Activated CD8-positive, alpha-beta memory T cell treated with anti-CD3 and anti-CD28 coated beads, Interleukin-2, amount 50 U/mL, for 1 hour (primary cell): ENCODE data around the gene ARHGEF35.
"Not testable (repeated sequence)": the region's sequence is repeated elsewhere in the genome, so short reads cannot be mapped to it uniquely, and the experiment has no call there.

Experiments used
- DNase-seq: peaks from one replicate; pipeline ENCODE4 v3.0.0-alpha.2; 2020; ENCODE audit errors: extremely low read depth

The ARHGEF35 gene

DNA sequence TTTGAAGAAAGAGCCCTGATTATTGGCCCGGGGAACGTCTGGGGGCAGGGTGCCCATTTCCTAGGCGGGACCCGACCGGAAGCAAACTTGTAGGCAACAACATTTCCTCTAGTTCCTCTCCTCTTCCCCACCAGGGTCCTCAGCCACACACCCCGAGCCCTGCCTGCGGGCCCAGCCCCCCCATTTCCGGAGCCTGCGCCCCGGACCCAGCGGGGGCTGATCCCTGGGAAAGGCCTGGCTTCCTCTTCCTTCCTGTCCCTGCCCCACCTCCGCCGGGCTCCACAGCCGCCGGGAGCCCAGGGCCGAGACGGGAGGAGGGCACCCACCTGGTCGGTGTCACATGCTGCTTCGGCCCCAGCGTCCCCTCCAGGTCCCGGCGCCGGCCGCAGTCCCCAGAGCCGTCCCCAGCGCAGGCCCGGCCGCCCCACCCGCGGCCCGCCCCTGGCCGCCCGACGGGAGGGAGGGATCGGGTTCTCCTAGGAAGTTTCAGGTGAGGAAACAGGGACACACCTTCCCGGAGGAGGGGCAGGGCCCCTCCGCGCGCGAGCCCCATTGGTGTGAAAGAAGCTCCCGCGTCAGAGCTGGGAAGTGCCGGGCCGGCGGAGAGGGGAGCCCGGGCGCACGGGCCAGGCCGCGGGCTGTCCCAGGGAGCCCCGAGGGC, at the start of gene ARHGEF35:
TSS of gene ARHGEF35 (minus strand) at position 622 of the 661 bp plus-strand sequence. CDS start 7,450 bp downstream, outside the sequence.
- DNase-seq, result not testable (repeated sequence)

DNA sequence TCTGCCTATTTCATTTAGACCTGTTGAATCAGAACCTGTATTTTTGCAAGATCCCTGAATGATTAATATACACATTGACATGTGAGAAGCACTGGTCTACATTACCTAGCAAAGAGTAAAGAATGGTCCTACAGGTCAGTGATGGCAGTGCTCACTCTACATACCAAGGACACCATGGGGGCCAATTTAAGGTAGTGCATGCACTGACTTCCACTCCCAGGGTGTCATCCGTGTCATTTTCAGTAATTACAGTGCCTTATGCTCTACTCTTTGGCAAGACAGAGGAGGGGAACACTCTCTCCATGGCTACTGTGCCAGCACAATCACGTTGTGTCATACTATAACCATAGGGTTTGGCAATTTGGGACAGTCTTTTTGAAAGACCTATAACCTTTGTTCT, 49.7 kb upstream of the ARHGEF35 start:
- not testable (repeated sequence) for DNase-seq

DNA sequence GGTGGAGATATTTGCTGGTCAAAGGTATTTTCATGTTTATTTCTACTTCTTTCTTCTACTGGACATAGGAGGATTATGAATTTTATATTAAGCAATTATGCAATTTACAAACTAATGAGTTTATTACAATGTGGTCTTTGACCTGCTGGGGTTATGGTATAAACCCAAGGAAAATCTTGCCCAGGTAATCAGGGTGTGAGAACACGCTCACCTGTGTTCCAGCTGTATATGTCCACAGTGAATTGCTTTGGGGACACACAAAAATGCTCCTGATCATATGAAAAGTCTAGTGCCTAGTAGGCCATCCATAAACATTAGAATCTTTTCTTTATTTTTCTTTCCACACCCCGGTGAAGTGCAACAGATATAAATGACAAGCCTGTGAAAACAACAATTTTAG, 43.7 kb upstream of the ARHGEF35 start, which contains the start of gene OR2A42:
TSS of gene OR2A42 (minus strand) at position 241 of the 400 bp plus-strand sequence. CDS start 6,762 bp downstream, outside the sequence.
- DNase-seq, result not testable (repeated sequence)

DNA sequence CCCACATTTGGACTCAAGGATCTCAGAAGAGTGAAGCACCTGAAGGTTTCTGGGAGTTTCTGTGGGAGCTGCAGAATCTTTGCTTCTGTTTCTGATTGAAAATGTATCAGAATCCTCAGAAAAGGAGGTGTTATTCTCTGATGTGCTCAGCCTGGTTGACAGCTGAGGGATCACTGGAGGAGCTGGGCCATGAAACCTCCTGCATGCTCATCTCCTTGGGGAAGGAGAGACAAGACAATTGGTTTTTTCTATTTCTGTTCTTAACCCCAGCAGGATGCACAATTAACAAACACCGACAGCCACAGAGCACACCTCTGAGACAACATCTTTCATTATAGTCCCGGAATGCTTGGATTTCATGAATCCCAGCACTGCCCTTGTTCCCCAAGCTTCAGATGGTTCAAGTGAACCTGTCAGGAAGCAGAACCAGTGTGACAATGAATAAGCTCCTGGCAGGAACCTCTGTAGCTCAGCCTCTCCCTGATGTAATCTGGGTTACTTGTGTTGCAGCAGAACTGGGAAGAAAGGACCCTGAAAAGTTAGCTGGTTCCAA, 43.0 kb upstream of the ARHGEF35 start:
- DNase-seq, result not testable (repeated sequence)

DNA sequence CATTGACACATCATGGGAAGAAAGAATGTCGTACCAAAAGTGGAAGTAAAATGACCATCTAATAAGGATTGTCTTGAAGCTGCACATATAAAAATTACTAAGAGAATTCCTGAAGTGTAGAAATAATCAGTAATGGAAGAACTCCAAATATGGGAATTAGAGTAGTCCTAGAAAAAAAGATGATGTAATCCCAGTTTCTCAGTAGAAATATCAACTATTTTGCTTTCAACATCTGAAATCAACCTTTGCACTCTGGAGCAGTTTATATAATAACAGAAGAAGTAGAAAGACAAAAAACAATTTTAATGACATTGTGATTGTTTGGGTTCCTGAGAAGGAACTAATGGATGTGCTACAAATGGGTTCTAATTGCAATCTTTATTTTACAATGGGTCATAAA, 37.4 kb upstream of the ARHGEF35 start:
- DNase-seq, result not testable (repeated sequence)

DNA sequence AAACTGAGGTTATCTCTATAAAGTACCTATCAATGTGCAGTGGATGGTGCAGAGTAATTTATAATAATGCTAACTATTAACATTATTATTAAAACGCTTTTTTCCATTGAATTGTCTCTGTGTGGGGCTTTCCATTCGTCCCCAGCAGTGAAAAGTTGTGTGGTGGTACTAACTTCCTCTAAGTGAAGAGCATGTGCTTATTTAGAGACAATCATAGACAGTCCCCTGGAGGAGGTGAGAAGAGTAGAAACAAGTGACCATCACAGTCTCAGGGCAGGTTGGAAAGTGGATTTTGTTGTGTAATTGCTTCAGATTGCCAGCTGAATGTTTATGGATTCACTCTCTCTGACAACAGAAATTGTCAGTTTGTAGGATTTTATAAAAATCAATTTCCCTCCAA, 35.4 kb upstream of the ARHGEF35 start:
- DNase-seq, result not testable (repeated sequence)

DNA sequence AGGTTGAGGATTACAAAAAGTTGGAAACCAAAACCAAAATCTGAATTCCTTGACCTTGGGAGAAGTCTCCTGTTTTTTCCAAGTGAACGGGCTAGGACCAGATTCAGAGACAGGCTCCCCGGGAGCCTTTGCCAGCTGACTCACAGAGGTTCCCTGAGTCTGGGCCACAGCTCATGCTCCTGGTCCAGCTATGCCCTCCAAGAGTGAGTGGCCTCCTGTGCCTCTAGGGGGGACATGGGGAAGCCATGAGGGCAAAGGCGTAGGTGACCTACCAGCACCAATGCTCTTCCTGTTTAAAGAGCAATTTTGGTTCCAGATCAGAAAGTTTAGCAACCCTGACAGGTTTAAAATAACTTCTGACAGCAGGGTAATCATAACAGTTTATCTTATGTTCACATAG, 33.2 kb upstream of the ARHGEF35 start:
- not testable (repeated sequence) for DNase-seq

DNA sequence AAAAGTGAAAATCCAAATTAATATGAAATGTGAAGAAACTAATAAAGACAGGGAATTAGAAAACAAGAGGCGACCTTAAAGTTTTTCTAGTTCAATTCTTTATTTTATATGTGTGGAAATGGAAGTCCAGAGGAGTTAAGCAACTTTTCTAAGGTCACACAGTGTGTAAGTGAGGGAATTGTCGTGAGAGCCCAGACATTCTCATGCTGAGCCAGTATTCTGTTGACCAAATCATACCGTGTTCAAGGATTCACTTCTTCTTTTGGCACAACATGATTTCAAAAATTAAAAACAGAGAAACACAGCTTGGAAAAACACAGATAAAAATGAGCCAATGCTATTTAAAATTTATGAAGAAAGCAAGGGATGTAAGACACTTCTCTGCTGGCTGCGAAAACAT, 31.2 kb upstream of the ARHGEF35 start:
- DNase-seq, result not testable (repeated sequence)

DNA sequence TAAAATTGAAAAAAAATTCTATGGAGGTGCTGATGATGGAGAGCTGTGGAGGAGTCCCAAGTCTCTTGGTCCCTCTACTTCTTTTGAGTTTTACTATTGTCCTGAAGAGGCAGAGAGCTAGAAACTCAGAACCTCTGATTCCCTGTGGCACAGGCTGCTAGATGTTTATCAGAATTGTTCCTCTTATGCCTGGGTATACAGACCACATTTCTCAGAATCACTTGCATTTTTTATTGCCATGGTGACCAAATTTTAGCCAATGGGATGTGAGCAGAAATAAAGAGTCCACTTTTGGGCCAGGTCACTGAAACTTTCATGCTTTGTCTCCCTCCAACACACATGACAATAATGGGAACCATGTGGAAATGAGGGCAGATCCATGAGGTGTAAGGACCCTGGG, 28.0 kb upstream of the ARHGEF35 start:
- not testable (repeated sequence) for DNase-seq

DNA sequence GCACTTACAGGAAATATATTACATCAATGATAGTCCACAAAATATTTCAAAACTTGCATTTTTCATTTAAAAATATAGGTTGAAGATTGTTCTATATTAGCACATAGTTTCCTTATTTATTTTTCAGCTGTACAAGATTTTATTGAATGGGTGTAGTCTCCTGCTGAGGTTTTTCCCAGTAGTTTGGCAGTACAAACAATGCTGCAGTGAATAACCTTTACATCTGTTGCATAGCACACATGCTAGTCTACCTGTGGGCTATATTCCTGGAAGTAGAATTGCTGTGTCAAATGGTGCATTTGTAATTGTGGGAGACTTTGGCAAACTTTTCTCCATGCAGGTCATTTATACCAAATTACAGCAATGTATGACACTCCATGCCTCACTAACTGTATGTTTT, 24.9 kb upstream of the ARHGEF35 start:
- not testable (repeated sequence) for DNase-seq

DNA sequence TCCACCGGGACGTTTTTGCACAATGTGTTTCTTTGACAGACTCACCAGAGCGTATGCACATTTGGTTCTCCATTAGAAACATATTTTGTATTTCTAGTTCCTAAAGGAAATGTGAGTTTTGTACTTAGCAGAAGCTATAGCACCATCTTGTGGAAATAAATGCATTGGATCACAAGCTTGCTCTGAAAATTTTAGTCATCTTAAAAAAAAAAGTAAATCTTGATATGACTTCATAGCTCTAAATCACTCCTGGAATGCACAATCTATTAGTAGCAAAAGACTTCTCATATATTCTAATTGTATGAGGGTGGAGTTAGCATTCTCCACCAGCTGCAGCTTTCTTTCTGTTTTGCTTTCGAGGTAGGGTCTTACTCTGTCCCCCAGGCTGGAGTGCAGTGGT, 23.5 kb upstream of the ARHGEF35 start:
- DNase-seq, result not testable (repeated sequence)

DNA sequence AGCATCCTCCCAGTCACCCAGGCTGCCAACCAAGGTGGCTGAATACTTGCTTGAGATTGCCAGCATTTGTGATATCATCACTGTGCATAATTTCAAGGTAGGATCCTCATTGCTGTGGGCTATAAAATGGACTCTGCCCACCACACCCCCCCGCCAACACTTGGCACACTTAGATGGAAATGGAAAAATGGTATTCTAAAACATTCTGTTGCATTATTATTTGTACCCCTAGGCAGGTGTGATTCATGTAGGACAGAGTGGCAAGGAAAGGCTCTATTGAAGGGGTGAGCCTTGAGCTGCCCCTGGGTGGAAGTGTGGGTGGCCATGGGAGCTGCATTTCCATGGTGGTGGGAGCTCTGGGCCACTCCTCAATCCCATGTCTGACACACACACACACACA, 22.9 kb upstream of the ARHGEF35 start:
- DNase-seq, result not testable (repeated sequence)

DNA sequence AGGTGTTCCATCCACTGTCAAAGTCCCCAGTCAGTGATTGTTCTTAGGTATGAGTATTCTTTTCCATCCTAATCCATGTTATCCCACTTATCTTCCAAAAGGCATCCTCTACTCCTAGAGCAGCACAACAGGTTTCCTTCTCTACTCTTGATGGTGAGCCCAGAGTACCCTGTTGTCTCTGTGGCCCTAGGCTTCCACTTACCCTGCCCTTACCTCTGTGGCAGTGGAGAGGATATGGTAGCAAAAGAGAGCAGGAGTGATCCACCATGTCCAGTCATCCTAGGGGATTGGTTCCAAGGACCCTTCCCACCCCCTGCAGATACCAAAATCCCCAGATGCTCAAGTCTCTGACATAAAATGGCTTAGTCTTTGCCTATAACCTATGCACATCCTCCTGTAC, 21.6 kb upstream of the ARHGEF35 start:
- DNase-seq, result not testable (repeated sequence)

DNA sequence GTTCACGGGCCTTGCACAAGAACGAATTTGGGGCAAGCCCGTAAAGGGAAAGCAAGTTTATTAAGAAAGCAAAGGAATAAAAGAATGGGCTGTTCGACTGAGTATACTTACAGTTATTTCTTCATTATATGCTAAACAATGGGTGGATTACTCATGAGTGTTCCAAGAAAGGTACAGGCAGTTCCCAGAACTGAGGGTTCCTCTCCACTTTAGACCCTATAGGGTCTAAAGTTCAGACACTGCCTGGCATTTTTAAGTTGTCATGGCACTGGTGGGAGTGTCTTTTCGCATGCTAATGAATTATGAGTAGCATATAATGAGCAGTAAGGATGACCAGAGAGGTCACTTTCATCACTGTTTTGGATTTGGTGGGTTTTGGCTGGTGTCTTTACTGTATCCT, 9.7 kb upstream of the ARHGEF35 start:
- not testable (repeated sequence) for DNase-seq

DNA sequence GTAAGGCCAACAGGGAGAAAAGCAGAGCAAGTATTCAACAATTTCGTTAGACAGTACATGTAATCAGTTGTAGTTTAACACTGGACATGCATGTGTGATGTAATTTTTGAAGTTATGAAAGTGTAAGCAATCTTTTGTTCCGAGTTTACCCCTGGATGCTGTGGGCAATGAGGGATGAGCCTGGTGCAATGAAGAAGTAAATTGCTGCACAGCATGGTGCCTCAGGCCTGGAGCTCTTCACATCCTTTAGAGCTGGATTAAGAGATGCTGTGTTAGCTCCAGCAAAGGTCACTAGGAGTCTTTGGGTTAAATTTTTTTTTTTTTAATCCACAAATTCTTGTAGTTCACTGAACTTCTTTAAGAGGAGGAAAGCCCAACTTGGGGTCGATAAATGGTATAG, 7.5 kb upstream of the ARHGEF35 start:
- DNase-seq, result not testable (repeated sequence)

DNA sequence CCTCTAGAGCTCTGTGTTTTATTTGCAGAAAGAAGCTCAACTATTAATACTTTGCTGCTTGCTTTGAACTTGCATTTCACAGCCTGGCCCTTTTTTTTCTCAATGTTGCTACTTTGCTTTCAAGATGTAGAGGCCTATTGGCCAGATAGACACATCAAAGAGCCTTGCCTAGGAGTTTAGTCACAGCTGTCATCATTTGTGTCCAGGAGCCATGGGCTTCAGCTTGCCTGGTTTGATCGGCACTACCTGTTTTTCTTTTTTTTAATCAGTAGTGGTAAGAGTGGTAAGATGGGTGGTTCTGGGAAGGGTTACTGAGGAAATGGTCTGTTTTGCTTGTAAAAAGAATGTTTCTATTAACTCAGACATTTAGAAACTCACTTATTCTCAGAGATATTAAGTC, 6.3 kb upstream of the ARHGEF35 start:
- DNase-seq, result not testable (repeated sequence)

DNA sequence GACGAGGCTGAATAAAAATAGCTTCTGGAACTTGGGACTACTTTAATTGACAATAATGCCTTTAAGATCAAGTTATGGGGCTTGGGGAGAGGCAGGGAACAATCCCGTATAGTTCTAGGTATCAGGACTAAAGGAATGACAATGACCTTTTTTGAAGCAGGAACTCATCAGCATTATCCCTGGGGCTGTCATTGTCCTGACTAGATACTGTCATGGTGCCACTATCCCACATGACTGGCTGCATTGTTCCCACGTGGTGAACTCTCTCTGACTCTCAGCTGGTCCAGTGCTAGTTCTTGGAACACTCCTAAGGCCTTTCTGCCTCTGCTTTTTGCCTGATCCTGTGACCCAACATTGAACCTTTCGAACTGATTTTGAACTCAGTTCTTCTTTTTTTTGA, 3.3 kb upstream of the ARHGEF35 start:
- not testable (repeated sequence) for DNase-seq

DNA sequence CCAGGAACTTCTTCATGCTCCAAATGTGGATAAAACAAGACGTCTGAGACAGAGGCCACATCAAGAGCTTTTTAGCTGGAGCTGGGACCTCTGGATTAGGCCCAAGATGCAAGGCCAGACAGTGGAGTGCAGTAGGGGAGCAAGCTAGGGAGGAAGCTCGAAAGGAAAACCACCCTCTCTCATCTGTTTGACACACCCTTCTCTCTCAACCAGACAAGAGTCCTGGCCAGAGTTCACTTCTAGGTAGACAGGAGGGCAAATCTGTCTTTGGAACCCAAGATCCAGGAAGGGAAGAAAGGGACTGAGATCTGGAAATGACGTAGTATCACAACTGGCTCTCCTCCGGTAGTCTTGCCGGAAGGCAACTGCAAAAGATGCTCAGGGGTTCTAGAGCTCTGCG, 1.2 kb downstream of the ARHGEF35 start:
- DNase-seq, result not testable (repeated sequence)

DNA sequence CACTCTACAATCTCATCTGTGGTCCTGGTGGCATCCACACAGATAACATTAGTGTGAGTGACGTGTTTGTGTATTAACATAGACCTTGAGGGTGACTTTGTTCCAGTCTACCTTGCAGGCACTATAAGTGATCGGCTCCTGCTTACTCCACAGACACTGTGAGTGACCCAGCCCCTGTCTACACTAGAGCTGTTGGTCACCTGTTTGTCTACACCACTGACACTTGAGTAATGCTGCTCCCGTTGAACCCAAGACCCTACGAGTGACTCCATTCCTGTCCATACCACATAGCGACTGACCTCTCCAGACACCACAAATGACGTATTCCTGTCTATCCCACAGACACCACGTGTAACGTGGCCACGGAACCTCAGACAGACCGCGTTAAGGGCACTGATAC, 1.9 kb downstream of the ARHGEF35 start:
- not testable (repeated sequence) for DNase-seq

DNA sequence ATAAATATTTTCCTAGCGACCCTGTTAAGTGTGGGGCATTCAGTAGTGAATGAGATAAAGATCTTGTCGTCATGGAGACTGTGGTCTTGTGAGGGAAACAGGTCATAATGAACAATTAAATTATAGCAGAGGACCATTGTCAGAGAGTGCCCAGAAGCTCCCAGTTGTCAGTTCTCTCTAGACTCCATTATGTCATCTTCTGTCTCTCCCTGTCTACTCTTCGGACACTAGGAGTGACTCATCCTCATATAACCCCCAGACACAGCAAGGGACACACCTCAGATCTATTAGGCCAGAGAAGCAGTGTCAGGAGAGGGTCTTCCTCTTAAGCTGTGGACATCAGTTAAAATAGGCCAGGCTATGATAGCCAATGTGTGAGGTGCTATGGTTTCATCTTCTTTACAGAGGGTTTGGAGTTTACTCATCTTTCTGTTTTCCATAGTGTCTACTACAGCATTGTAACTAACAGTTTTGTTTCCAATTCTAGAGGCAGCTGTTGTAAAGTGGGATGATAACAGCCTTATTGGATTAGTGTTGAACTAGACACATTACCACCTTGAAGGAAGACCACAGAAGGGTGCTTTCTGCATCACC, 7.0 kb downstream of the ARHGEF35 start:
- DNase-seq, result not testable (repeated sequence)

DNA sequence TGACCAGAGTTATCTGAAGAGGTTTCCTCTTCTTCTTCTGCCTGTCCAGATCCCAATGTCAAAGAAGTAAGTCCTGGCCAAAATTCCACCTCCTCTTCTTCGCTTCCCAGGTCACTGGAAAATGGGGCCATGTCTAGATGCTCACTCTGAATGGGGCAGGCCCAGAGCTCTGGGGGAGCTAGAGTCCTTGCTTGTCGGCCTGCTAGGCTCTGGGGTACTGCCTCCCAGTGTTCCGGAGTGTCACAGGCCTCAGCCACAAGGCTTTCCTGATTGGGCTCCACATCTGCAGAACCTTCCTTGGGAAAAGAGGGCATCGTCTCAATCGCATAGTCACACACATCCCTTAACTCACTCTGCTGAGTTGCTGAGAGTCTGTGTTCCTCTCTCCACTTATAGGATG, 7.8 kb downstream of the ARHGEF35 start:
- not testable (repeated sequence) for DNase-seq

DNA sequence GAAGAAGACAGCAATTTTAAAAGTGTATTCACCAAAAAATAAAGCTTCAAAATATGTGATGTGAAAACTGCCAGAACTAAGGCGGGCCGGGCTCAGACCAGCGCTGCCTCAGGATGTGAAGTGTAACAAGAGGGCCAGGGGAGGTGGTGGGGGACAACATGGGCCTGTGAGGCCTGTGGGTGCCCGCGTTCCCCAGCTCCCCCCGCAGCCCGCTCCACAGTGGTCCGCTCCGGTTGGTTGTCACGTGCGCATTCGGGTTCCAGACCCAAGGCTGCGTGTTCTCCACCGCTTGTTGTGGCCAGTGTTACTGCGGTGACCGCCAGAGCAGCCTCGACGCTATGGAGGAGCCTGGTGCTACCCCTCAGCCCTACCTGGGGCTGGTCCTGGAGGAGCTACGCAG, 12.5 kb downstream of the ARHGEF35 start, which contains the start of gene CTAGE4:
TSS of gene CTAGE4 (plus strand) at position 301 of the 400 bp plus-strand sequence. CDS start at position 339, 38 bp downstream.
- DNase-seq, result not testable (repeated sequence)

DNA sequence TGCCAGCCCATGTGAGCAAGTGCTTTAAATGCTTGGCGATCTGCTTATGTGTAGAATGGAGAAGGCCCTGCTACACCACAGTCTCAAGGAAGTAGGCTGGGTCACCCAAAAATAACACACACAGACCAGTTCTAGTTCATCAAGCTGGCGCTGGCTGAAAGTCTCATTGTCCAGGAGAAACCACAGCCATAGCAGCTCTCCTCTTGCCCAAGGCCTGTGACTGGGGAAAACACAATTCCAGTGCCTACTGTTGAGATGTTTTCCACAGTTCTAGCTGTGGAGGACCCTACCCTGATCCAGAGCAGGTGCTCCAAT, 16.5 kb downstream of the ARHGEF35 start:
- not testable (repeated sequence) for DNase-seq
